HG02571 (cell line): ENCODE results near the gene DUS1L.

Experiments
- ATAC-seq: cut with Tn5 transposase; IDR thresholded peaks from one replicate; pipeline ENCODE4 v1.9.1; 2021; ENCODE audit warnings: mild to moderate bottlenecking, moderate library complexity; ENCODE audit not compliant: unreplicated experiment

The DUS1L gene

GRCh38 chr17:82077617-82078358, 12.2 kb upstream of the DUS1L start:
- ATAC-seq = no peak

GRCh38 chr17:82076785-82077591, 11.4 kb upstream of the DUS1L start:
- no peak for ATAC-seq

DNA sequence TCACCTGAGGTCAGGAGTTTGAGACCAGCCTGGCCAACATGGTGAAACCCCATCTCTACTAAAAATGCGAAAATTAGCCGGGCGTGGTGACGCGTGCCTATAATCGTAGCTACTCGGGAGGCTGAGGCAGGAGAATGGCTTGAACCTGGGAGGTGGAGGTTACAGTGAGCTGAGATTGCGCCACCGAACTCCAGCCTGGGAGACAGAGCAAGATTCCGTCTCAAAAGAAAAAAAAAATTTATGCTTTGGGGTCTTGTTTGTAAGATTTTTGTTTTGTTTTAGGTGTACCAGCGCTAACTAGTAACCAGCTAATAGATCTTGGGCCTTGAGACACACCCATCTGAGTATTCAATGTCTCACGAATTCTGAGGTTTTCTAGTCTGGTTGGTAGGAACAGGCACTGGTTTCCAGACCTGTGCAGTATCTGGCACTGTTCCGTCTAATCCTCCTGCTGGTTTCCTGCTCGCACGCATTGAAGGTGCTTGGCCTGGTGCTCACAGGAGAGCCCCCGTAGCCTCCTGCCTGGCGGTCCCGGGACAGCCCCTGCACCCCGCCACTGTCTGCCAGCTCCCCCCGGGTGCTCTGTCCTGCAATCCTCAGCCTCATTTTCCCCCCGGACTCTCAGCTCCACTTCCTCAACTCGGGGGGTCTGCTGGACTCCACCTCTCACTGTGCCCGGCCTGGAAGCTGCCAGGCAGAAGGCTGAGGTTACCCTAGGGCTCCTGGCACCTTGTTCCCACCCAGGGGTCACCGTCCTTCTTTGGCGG, 10.6 kb upstream of the DUS1L start:
- ATAC-seq = no peak

GRCh38 chr17:82073446-82073845, 7.8 kb upstream of the DUS1L start:
- no peak for ATAC-seq

DNA sequence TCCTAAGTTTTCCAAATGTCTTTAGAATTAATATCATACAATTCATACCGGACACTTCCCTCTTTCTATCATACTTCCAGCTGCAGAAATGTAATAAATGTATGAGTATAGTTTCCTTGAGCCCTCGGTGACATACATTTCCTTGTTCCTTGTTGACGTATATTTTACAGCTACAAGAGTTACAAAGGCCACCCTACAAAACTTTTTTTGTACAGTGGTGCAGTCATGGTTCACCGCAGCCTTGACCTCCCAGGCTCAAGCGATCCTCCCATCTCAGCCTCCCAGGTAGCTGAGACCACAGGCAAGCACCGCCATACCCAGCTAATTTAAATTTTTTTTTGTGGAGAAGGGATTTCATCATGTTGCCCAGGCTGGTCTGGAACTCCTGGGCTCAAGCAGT, 7.2 kb upstream of the DUS1L start:
- no peak for ATAC-seq

GRCh38 chr17:82070611-82071010, 5.0 kb upstream of the DUS1L start:
- ATAC-seq = no peak

GRCh38 chr17:82065193-82065637, 389 bp downstream of the DUS1L start:
- ATAC-seq = no peak

GRCh38 chr17:82064433-82065192, 991 bp downstream of the DUS1L start:
- no peak for ATAC-seq

GRCh38 chr17:82063424-82064415, 1.9 kb downstream of the DUS1L start:
- ATAC-seq = no peak

GRCh38 chr17:82062984-82063368, 2.6 kb downstream of the DUS1L start:
- no peak for ATAC-seq

- no peak for ATAC-seq
These were observed 3.3 kb downstream of the DUS1L start for GRCh38 chr17:82062076-82062983.

DNA sequence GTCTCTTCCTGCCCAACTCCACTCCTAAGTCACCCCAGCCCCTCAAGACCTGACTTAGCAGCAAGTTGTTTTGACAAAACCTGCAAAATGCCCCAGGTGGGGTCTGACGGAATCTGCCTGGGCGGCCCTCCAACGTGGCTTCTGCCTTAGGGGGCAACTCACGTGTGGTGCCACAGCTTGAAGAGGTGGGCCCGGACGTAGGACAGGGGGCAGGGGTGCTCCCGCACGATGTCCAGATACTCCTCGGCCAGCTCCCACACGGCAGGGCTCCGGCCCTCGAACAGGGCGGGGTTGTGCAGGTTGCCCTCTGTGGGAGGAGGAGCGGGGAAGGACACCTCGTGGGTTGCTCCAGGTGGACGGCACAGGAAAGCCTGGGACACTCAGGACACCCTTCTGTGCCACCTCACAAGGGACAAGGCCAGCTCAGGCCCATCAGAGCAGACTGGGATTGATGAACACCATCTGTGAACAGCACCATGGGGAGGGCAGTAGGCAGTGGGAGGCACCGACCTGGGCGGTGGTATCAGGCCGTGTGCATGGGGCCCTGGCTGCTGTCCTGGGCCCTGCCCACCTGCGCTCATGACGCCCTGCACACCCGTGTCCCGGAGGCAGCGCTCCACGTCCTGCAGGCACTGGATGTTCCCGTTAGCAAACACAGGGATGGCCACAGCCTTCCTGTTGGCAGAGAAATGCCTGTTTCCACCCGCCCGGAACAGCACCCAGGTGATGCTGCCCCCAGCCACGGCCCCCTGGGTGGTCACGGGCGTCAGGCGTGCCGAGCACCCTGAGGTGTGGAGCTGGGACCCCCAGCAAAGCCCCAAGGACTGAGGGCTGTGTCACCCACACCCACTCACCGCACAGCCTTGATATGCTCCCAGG, 4.3 kb downstream of the DUS1L start:
- no peak for ATAC-seq

DNA sequence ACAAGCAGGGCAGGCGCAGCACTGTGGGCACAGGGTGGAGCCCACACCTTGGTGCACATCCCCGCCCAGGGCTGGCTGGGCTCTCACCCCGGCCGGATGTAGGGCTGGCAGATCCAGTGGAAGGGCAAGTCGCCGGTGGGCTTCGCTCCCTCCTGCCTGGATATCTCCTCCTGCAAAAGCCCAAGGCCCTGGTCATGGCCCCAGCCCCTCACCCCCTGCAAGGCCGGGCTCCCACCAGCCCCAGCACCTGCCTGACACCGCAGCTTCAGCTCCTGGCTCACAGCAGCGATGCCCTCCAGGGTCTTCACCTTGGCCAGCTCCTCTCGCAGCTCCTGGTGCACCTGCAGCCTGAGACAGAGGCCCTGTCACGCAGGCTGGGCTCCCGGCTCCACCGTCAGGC, 5.0 kb downstream of the DUS1L start:
- ATAC-seq = no peak

- no peak for ATAC-seq
These were observed 5.6 kb downstream of the DUS1L start for GRCh38 chr17:82060001-82060380.

- no peak for ATAC-seq
These were observed 6.2 kb downstream of the DUS1L start for GRCh38 chr17:82059272-82060000.

- no peak for ATAC-seq
These were observed 6.8 kb downstream of the DUS1L start for GRCh38 chr17:82058855-82059249.
